DOHH2 (cell line): ENCODE measurements around the gene EGR2.
"Not testable (repeated sequence)": the region's sequence is repeated elsewhere in the genome, so short reads cannot be mapped to it uniquely, and the experiment has no call there.

Experiments
- H3F3A ChIP-seq: fragments of 200-600 bp; sonication (generic), shearing (Covaris generic); 2 replicates; pipeline ENCODE4 v1.6.0; 2016; ENCODE audit warnings: antibody characterized with exemption, mild to moderate bottlenecking; ENCODE audit not compliant: control insufficient read depth, insufficient read depth
- H3K27ac ChIP-seq: fragments of 200-600 bp; sonication (generic); 2 replicates; pipeline ENCODE4 v1.5.1; 2014; ENCODE audit warnings: low read depth, mild to moderate bottlenecking, low read length, moderate library complexity
- H3K27me3 ChIP-seq: fragments of 200-600 bp; sonication (generic); 2 replicates; pipeline ENCODE4 v1.6.1; 2014; ENCODE audit warnings: mild to moderate bottlenecking, low read length, mixed read lengths; ENCODE audit not compliant: control insufficient read depth
- H3K36me3 ChIP-seq: fragments of 200-600 bp; sonication (generic); 2 replicates; pipeline ENCODE4 v1.6.1; 2014; ENCODE audit warnings: mild to moderate bottlenecking, low read length, moderate library complexity, mixed read lengths; ENCODE audit not compliant: control insufficient read depth
- H3K4me1 ChIP-seq: fragments of 200-600 bp; sonication (generic); 2 replicates; pipeline ENCODE4 v1.6.1; 2014; ENCODE audit warnings: mild to moderate bottlenecking, low read length, mixed read lengths; ENCODE audit not compliant: control insufficient read depth
- H3K4me2 ChIP-seq: fragments of 200-600 bp; sonication (generic); 2 replicates; pipeline ENCODE4 v1.6.0; 2014; ENCODE audit warnings: mild to moderate bottlenecking, low read length, moderate library complexity
- H3K4me3 ChIP-seq: fragments of 200-600 bp; sonication (generic); 2 replicates; pipeline ENCODE4 v1.5.1; 2014; ENCODE audit warnings: mild to moderate bottlenecking, low read length, mixed read lengths
- H3K79me2 ChIP-seq: fragments of 200-600 bp; sonication (generic); 2 replicates; pipeline ENCODE4 v1.6.1; 2014; ENCODE audit warnings: mild to moderate bottlenecking, low read length, mixed read lengths; ENCODE audit not compliant: control insufficient read depth
- H3K9me2 ChIP-seq: fragments of 200-600 bp; sonication (generic); replicated peaks from 2 replicates; pipeline ENCODE4 v1.6.1; 2014; ENCODE audit warnings: mild to moderate bottlenecking, low read length, mixed read lengths; ENCODE audit not compliant: control insufficient read depth
- H3K9me3 ChIP-seq: fragments of 200-600 bp; sonication (generic); 2 replicates; pipeline ENCODE4 v1.6.1; 2014; ENCODE audit warnings: antibody characterized with exemption, low read length, mixed read lengths; ENCODE audit not compliant: control insufficient read depth, insufficient read depth
- H4K20me1 ChIP-seq: fragments of 200-600 bp; sonication (generic); 2 replicates; pipeline ENCODE4 v1.6.0; 2014; ENCODE audit warnings: low read depth, mild to moderate bottlenecking, antibody characterized with exemption, low read length, moderate library complexity; ENCODE audit not compliant: control insufficient read depth, insufficient read depth
- EZH2phosphoT487 ChIP-seq: fragments of 200-600 bp; sonication (generic); IDR thresholded peaks from 2 replicates; pipeline ENCODE4 v1.6.1; 2017; ENCODE audit warnings: borderline replicate concordance, mild to moderate bottlenecking, antibody characterized with exemption, low read length, moderate library complexity, mixed read lengths
- TF ChIP-seq, protein P1 (sequence below): fragments of 200-600 bp; sonication (generic); IDR thresholded peaks from one replicate; pipeline ENCODE4 v1.5.1; 2014; ENCODE audit warnings: antibody characterized with exemption, mild to moderate bottlenecking, low read depth, low read length; ENCODE audit not compliant: poor library complexity, severe bottlenecking

Gene EGR2

DNA sequence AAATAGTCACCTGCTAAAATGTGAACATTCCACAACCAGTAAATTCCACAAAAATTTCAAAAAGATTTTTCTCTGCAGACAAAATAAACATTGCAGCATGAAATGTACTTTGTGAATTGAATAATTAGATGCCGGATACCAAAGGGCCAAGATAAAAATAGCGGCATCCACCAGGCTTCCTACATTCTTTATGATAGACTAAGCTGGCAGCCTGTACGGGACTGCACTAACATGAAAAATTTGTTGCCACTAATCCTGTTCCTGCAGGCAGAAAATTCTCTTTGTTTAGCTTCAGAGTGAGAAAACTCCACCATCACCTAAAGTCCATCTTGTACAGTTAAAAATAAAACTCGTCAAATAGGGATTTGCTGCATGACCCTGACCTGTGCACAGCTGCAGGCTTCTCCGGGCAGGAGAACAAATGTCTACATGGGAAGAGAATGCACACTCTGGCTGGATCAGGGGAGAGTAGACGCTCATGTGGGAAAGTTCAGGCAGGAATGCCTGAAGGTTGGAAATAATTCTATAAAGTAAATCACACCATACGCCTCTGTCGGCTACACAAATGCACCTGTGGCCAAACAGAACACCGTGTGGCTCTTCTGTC, 27.2 kb downstream of the EGR2 start:
- H4K20me1 ChIP-seq = no peaks in the 10 kb centered on the region
- no peaks in the 10 kb centered on the region for H3K9me3 ChIP-seq
- H3K4me1 ChIP-seq = no peaks in the 10 kb centered on the region
- no peaks in the 10 kb centered on the region for H3K27me3 ChIP-seq
- no peaks in the 10 kb centered on the region for H3F3A ChIP-seq
- no peak for TF ChIP-seq EZH2phosphoT487
- TF ChIP-seq, protein P1, sequence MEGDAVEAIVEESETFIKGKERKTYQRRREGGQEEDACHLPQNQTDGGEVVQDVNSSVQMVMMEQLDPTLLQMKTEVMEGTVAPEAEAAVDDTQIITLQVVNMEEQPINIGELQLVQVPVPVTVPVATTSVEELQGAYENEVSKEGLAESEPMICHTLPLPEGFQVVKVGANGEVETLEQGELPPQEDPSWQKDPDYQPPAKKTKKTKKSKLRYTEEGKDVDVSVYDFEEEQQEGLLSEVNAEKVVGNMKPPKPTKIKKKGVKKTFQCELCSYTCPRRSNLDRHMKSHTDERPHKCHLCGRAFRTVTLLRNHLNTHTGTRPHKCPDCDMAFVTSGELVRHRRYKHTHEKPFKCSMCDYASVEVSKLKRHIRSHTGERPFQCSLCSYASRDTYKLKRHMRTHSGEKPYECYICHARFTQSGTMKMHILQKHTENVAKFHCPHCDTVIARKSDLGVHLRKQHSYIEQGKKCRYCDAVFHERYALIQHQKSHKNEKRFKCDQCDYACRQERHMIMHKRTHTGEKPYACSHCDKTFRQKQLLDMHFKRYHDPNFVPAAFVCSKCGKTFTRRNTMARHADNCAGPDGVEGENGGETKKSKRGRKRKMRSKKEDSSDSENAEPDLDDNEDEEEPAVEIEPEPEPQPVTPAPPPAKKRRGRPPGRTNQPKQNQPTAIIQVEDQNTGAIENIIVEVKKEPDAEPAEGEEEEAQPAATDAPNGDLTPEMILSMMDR = no peak
- H3K36me3 ChIP-seq = no peaks in the 10 kb centered on the region
- H3K4me3 ChIP-seq = no peak overlapping the region
- H3K27ac ChIP-seq = no peak overlapping the region
- no peaks in the 10 kb centered on the region for H3K79me2 ChIP-seq
- H3K4me2 ChIP-seq = no peak overlapping the region
- no peaks in the 10 kb centered on the region for H3K9me2 ChIP-seq

DNA sequence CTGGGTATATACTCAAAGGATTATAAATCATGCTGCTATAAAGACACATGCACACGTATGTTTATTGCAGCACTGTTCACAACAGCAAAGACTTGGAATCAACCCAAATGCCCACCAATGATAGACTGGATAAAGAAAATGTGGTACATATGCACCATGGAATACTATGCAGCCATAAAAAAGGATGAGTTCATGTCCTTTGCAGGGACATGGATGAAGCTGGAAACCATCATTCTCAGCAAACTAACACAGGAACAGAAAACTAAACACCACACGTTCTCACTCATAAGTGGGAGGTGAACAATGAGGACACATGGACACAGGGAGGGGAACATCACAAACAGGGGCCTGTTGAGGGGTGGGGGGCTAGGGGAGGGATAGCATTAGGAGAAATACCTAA, 27.9 kb downstream of the EGR2 start:
- not testable (repeated sequence) for H3K79me2 ChIP-seq, H3K4me3 ChIP-seq, H3K9me2 ChIP-seq, H3K4me2 ChIP-seq, H3K27ac ChIP-seq, H3K4me1 ChIP-seq, H3F3A ChIP-seq, H3K36me3 ChIP-seq, H4K20me1 ChIP-seq, H3K27me3 ChIP-seq, H3K9me3 ChIP-seq

DNA sequence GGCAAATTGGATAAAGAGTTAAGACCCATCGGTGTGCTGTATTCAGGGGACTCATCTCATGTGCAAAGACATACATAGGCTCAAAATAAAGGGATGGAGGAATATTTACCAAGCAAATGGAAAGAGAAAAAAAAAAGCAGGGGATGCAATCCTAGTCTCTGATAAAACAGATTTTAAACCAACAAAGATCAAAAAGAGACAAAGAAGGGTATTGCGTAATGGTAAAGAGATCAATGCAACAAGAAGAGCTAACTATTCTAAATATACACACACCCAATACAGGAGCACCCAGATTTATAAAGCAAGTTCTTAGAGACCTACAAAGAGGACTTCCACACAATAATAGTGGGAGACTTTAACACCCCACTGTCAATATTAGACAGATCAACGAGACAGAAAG, 31.6 kb downstream of the EGR2 start:
- not testable (repeated sequence) for H3K36me3 ChIP-seq, H3F3A ChIP-seq, H4K20me1 ChIP-seq, H3K27me3 ChIP-seq, H3K4me2 ChIP-seq, H3K79me2 ChIP-seq, H3K9me3 ChIP-seq, H3K9me2 ChIP-seq, H3K4me1 ChIP-seq, H3K27ac ChIP-seq, H3K4me3 ChIP-seq

DNA sequence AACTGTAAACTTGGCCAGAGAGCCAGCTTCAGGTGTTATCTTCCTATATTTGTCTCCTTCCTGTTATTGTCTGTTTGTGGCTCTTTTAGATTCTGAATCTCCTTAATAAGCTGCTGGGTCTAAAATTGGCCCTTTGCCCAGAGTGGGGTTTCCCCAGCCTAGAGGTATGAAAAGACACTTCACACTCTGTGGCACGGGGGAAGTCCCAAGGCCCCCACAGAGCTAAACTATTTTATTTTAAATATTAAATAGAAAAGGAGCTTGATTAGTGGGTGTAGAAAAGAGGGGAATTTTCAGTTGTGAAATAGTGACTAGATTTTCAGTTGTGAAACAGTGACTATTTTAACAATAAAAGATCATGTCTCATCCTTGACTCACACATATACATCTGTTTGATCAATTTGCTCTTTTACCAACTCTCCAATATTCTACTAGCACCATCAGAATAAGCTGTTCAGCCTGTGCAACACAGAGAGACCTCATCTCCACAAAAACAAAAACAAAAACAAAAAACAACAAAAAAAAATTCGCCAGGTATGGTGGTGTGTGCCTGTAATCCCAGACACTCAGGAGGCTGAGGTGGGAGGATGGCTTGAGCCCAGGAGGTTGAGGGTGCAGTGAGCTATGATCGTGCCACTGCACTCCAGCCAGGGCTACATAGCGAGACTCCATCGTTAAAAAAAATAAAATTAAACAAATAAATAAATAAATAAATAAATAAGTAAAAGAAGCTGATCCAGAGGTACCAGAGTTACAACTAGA, 36.5 kb downstream of the EGR2 start:
- Histone ChIP-seq H3K36me3 (no peaks in the 10 kb centered on the region), H4K20me1 (no peaks in the 10 kb centered on the region), H3K27me3 (peaks cover 7% of the 10 kb centered on the region), H3F3A (no peaks in the 10 kb centered on the region), H3K79me2 (no peaks in the 10 kb centered on the region), H3K9me2 (no peaks in the 10 kb centered on the region), H3K9me3 (no peaks in the 10 kb centered on the region), H3K4me2 (peak overlapping the region; percentile 56), H3K4me1 (peaks cover 46% of the 10 kb centered on the region), H3K4me3 (peak overlapping the region; percentile 38), H3K27ac (peak overlapping the region; percentile 48; the same call in 1 of the 2 replicates)
- no peak for TF ChIP-seq EZH2phosphoT487
- TF ChIP-seq, protein P1 = no peak
